Suprapubic skin (tissue), 4 donors: ENCODE results near the gene RPL7A. TPM values are rescaled to one million over a fixed set of nuclear protein-coding genes. Genes with fewer than 3 reads are reported as not detected.

Experiments
- DNase-seq, 2 donors: peaks; one replicate each; pipeline ENCODE4 v3.0.0-alpha.2; 2019; ENCODE audit warnings: low spot score in 2 of 2
- H3K27ac ChIP-seq: fragments of 200-600 bp; sonication (generic); one replicate; pipeline ENCODE4 v1.5.1; 2019
- H3K27me3 ChIP-seq: fragments of 200-600 bp; sonication (generic); one replicate; pipeline ENCODE4 v1.5.1; 2019
- H3K36me3 ChIP-seq: fragments of 200-600 bp; sonication (generic); one replicate; pipeline ENCODE4 v1.5.1; 2019
- H3K4me1 ChIP-seq: fragments of 200-600 bp; sonication (generic); one replicate; pipeline ENCODE4 v1.5.1; 2019
- H3K4me3 ChIP-seq: fragments of 200-600 bp; sonication (generic); one replicate; pipeline ENCODE4 v1.5.1; 2019; ENCODE audit warnings: mild to moderate bottlenecking
- H3K9me3 ChIP-seq: fragments of 200-600 bp; sonication (generic); one replicate; pipeline ENCODE4 v1.5.1; 2019
- CTCF ChIP-seq, 2 donors: fragments of 200-600 bp in 1 of 2; fragments of 450-650 bp in 1 of 2; sonication (generic) in 1 of 2; IDR thresholded peaks; one replicate each; pipeline ENCODE4 v1.5.1; 2016 to 2019; ENCODE audit warnings: antibody characterized with exemption in 2 of 2, mild to moderate bottlenecking in 1 of 2, moderate library complexity in 1 of 2
- EP300 ChIP-seq: sonication (generic); formaldehyde crosslinking; IDR thresholded peaks from one replicate; pipeline ENCODE4 v1.6.1; 2017; ENCODE audit warnings: antibody characterized with exemption
- POLR2A ChIP-seq, 2 donors: fragments of 450-650 bp; IDR thresholded peaks; one replicate each; pipeline ENCODE4 v1.6.1; 2017; ENCODE audit warnings: antibody characterized with exemption in 2 of 2, mild to moderate bottlenecking in 2 of 2, moderate library complexity in 2 of 2
- POLR2AphosphoS5 ChIP-seq, 3 donors: sonication (generic); formaldehyde crosslinking; IDR thresholded peaks; one replicate each; pipeline ENCODE4 v1.6.1; 2017; ENCODE audit warnings: antibody characterized with exemption in 3 of 3
- WGBS: methylation state at CpG from one replicate; pipeline ENCODE4 v1.1.5; 2018; 5-methylcytosine and 5-hydroxymethylcytosine counted together
- total RNA-seq, 4 donors: library from RNA; depleted of rRNA; stranded (reverse); fragments of >200 nt; gene quantifications; one replicate each; pipeline ENCODE4 v1.1.0, GENCODE V29; 2016

The RPL7A gene
- total RNA-seq, 4 donors from 2014 or later: 1,468 to 3,048 (median 2,531) TPM

GRCh38 chr9:133400292-133400691 is 52.3 kb downstream of the RPL7A start:
- Histone ChIP-seq H3K27ac (no peak overlapping the region), H3K36me3 (peaks cover 8% of the 10 kb centered on the region), H3K9me3 (no peaks in the 10 kb centered on the region), H3K4me1 (no peaks in the 10 kb centered on the region), H3K27me3 (peaks cover 2% of the 10 kb centered on the region), H3K4me3 (no peak overlapping the region)
- DNase-seq: no peak
- no peak for TF ChIP-seq EP300
- TF ChIP-seq POLR2A (IDR thresholded peaks at IDR 0.05): no peak
- no peak for TF ChIP-seq CTCF (IDR thresholded peaks at IDR 0.05)
- no peak for TF ChIP-seq POLR2AphosphoS5 (IDR thresholded peaks at IDR 0.05)
- WGBS: 86% methylated on average over 4 of the region's 12 CpGs

Other genes with a start within 250 kb of the RPL7A start
- 100 to 1,000 TPM; 173 to 244 (median 212) TPM for gene RALGDS, start 227.0 kb upstream of the RPL7A start, total RNA-seq
- 10 to 100 TPM in 1 of 4 donors, 1 to 10 TPM in 3; 2.6 to 14.6 (median 5.8) TPM for gene GBGT1, start 184.3 kb upstream of the RPL7A start, total RNA-seq
- gene OBP2B, start 139.0 kb upstream of the RPL7A start, total RNA-seq: 10 to 100 TPM in 1 of 4 donors, 1 to 10 TPM in 3; 2.6 to 11.7 (median 7.1) TPM
- gene ABO, start 73.0 kb upstream of the RPL7A start, total RNA-seq: 10 to 100 TPM in 2 of 4 donors, 1 to 10 TPM in 2; 2.6 to 17.9 (median 7.9) TPM
- gene SURF6, start 12.0 kb upstream of the RPL7A start, total RNA-seq: 10 to 100 TPM; 11.5 to 17.1 (median 15.8) TPM
- gene MED22, start 87 bp upstream of the RPL7A start, total RNA-seq: 10 to 100 TPM; 11.5 to 27.4 (median 18.8) TPM
- 10 to 100 TPM; 29.1 to 45.0 (median 33.4) TPM for gene SURF1, start 8.3 kb downstream of the RPL7A start, total RNA-seq
- gene SURF2, start 8.3 kb downstream of the RPL7A start, total RNA-seq: 10 to 100 TPM; 15.3 to 42.3 (median 31.2) TPM
- gene SURF4, start 27.8 kb downstream of the RPL7A start, total RNA-seq: 100 to 1,000 TPM in 3 of 4 donors, 10 to 100 TPM in 1; 71.7 to 136 (median 118) TPM
- 1 to 10 TPM in 3 of 4 donors, not detected in 1; 1.8 to 4.2 (median 2.3) TPM for gene STKLD1, start 28.1 kb downstream of the RPL7A start, total RNA-seq
- gene REXO4, start 69.8 kb downstream of the RPL7A start, total RNA-seq: 10 to 100 TPM; 20.9 to 28.3 (median 22.2) TPM
- gene ADAMTS13, start 74.1 kb downstream of the RPL7A start, total RNA-seq: 1 to 10 TPM; 1.2 to 3.3 (median 1.6) TPM
- gene CACFD1, start 111.8 kb downstream of the RPL7A start, total RNA-seq: 10 to 100 TPM in 2 of 4 donors, 1 to 10 TPM in 2; 6.8 to 11.6 (median 9.4) TPM
- 1 to 10 TPM in 1 of 4 donors, under 1 TPM in 3; 0.29 to 3.7 (median 0.49) TPM for gene SLC2A6, start 130.9 kb downstream of the RPL7A start, total RNA-seq
- not detected for gene MYMK, start 176.7 kb downstream of the RPL7A start, total RNA-seq
- under 1 TPM; 0.16 to 0.85 (median 0.46) TPM for gene ADAMTSL2, start 186.5 kb downstream of the RPL7A start, total RNA-seq